ENCODE data around the gene NLRP9.

NLRP9 gene

DNA sequence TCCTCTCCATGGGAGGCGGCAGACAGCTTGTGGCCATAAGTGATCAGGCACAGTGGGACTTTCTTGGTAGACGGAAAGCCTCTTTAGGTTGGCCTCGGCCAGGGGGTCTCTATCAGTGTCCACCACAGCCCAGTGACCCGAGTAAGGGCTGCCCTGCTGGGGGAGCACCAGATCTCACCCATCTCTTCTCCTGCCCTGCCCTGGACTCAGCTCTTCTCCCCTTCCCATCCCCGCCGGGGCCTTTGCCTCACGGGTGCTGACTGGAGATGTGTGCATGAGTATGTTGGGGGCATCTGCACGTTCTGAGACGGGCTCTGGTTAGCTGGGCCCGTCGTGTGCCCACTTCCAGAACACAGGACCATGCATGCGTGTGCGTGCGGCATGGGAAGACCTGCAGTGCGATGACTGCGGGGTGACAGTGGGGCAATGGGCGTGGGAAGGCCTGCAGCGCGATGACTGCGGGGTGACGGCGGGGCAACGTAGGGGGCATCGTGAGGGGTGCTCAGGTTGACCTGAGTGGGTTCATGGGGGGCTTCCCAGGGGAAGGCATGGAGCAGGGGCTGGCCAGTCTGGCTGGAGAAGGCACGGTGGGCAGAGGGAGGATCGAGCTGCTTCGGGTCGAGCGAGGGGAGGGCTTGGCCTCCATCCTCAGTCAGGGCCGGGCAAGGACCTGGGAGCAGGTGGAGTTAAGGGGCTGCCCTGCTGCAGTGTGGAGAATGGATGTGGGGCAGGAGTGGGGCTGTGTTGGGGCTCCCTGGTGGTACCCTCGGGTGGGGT, 47.2 kb downstream of the NLRP9 start:
- H3F3A ChIP-seq (ENCODE audit: insufficient read depth), result no peaks in the 10 kb centered on the region
- H3K27me3 ChIP-seq (ENCODE audit: low read length), result no peaks in the 10 kb centered on the region
- H3K4me2 ChIP-seq (ENCODE audit: low read depth, low read length, poor library complexity, severe bottlenecking), result no peak overlapping the region
- no peaks in the 10 kb centered on the region for H3K36me3 ChIP-seq (ENCODE audit: low read length)
- H3K27ac ChIP-seq (ENCODE audit: low read depth, low read length), result no peak overlapping the region
- H3K9me2 ChIP-seq (replicated peaks; ENCODE audit: insufficient read depth, low read length), result no peaks in the 10 kb centered on the region
- TF ChIP-seq, protein P1, sequence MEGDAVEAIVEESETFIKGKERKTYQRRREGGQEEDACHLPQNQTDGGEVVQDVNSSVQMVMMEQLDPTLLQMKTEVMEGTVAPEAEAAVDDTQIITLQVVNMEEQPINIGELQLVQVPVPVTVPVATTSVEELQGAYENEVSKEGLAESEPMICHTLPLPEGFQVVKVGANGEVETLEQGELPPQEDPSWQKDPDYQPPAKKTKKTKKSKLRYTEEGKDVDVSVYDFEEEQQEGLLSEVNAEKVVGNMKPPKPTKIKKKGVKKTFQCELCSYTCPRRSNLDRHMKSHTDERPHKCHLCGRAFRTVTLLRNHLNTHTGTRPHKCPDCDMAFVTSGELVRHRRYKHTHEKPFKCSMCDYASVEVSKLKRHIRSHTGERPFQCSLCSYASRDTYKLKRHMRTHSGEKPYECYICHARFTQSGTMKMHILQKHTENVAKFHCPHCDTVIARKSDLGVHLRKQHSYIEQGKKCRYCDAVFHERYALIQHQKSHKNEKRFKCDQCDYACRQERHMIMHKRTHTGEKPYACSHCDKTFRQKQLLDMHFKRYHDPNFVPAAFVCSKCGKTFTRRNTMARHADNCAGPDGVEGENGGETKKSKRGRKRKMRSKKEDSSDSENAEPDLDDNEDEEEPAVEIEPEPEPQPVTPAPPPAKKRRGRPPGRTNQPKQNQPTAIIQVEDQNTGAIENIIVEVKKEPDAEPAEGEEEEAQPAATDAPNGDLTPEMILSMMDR (IDR thresholded peaks at IDR 0.05; ENCODE audit: insufficient read depth, low read length, poor library complexity, severe bottlenecking), result no peak
- no peak for TF ChIP-seq EZH2phosphoT487 (conservative IDR thresholded peaks at IDR 0.05; ENCODE audit: low read length)
- no peak overlapping the region for H2AFZ ChIP-seq (ENCODE audit: low read depth, low read length, severe bottlenecking)
- H3K79me2 ChIP-seq (ENCODE audit: insufficient read depth, low read length), result peaks cover 13% of the 10 kb centered on the region; the same call in 1 of the 2 replicates
- H3K4me3 ChIP-seq (ENCODE audit: insufficient read depth, low read length, poor library complexity, severe bottlenecking), result no peak overlapping the region
- no peaks in the 10 kb centered on the region for H3K9me3 ChIP-seq (ENCODE audit: insufficient read depth, low read length)
- no peaks in the 10 kb centered on the region for H4K20me1 ChIP-seq (ENCODE audit: low read depth, low read length)
- no peak overlapping the region for H3K9ac ChIP-seq (ENCODE audit: low read length)

DNA sequence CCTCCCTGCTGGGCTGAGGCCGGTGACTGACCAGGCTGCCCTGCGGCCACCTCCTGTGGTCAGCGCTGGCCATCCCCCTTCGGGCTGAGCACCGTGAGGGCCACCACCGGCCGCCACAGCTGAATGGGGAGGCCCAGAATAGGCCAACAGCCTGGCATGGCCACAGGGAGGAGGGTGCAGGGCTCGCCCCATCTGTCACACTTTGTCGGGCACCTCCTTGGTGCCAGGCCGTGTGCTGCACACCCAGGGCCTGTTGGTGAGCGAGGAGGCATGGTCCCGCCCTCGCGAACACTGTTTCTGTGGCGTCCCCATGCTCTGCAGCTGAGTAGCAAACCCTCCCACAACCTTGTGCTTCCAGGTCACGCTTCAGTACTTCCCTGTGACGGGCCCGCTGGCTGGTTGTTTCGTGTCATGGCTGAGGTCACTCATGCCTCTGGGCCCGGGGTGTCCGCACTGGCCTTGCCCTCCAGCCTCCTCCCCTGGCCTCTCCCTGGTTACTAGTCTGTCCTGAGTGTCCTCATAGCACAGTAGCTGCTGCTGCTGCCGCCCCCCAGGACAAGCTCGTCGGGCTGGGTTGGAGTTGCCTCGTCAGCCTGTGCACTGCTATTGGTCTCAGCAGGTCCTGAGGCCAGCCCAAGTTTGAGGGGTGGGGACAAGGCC, 48.0 kb downstream of the NLRP9 start:
- Histone ChIP-seq H3K9me2 (replicated peaks; ENCODE audit: insufficient read depth, low read length) (no peaks in the 10 kb centered on the region), H3K27me3 (ENCODE audit: low read length) (no peaks in the 10 kb centered on the region), H3F3A (ENCODE audit: insufficient read depth) (no peaks in the 10 kb centered on the region), H3K79me2 (ENCODE audit: insufficient read depth, low read length) (peaks cover 16% of the 10 kb centered on the region; the same call in 1 of the 2 replicates), H3K27ac (ENCODE audit: low read depth, low read length) (no peak overlapping the region), H2AFZ (ENCODE audit: low read depth, low read length, severe bottlenecking) (no peak overlapping the region), H3K4me2 (ENCODE audit: low read depth, low read length, poor library complexity, severe bottlenecking) (no peak overlapping the region), H3K36me3 (ENCODE audit: low read length) (no peaks in the 10 kb centered on the region), H3K4me3 (ENCODE audit: insufficient read depth, low read length, poor library complexity, severe bottlenecking) (no peak overlapping the region), H3K9me3 (ENCODE audit: insufficient read depth, low read length) (no peaks in the 10 kb centered on the region), H4K20me1 (ENCODE audit: low read depth, low read length) (no peaks in the 10 kb centered on the region; the same call in 1 of the 2 replicates), H3K9ac (ENCODE audit: low read length) (no peak overlapping the region)
- no peak for TF ChIP-seq EZH2phosphoT487 (conservative IDR thresholded peaks at IDR 0.05; ENCODE audit: low read length)
- TF ChIP-seq, protein P1 (IDR thresholded peaks at IDR 0.05; ENCODE audit: insufficient read depth, low read length, poor library complexity, severe bottlenecking), result no peak

DNA sequence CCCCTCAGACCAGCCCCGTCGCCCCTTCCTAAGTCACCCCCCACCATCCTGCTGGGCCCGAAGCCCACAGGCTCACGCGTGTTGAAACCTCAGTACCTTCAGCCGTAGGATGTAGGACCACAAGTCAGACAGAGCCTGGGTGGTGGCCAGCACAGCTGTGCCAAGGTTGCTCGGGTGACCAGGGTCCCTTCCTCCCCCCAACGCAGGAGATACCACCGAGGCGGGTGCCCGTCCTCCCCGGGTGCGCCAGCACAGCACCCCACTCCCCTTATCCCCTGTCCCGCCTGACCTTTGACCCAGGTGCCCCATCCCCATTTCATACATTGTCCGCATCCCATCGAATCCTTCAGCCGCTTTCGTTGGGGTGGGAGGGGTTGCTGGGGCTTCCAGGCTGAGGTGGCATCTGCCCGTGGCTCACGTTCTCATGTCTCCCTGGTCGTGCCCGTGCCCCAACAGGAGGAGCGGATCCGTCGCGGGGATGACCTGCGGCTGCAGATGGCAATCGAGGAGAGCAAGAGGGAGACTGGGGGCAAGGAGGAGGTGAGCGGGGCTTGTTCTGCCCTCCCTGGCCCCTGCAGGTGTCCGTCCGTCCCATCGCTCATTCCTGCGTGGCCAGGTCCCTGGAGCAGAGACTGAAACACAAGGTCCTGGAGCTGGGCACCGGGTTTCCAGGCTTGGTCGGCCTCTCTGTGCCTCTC, 48.6 kb downstream of the NLRP9 start:
- no peaks in the 10 kb centered on the region for H3K9me3 ChIP-seq (ENCODE audit: insufficient read depth, low read length)
- H3K27me3 ChIP-seq (ENCODE audit: low read length), result no peaks in the 10 kb centered on the region
- no peak overlapping the region for H3K9ac ChIP-seq (ENCODE audit: low read length)
- H3K4me3 ChIP-seq (ENCODE audit: insufficient read depth, low read length, poor library complexity, severe bottlenecking), result no peak overlapping the region
- no peak overlapping the region for H2AFZ ChIP-seq (ENCODE audit: low read depth, low read length, severe bottlenecking)
- H3F3A ChIP-seq (ENCODE audit: insufficient read depth), result no peaks in the 10 kb centered on the region
- no peaks in the 10 kb centered on the region for H3K9me2 ChIP-seq (replicated peaks; ENCODE audit: insufficient read depth, low read length)
- no peak overlapping the region for H3K27ac ChIP-seq (ENCODE audit: low read depth, low read length)
- H4K20me1 ChIP-seq (ENCODE audit: low read depth, low read length), result no peaks in the 10 kb centered on the region; the same call in 1 of the 2 replicates
- H3K36me3 ChIP-seq (ENCODE audit: low read length), result no peaks in the 10 kb centered on the region
- H3K79me2 ChIP-seq (ENCODE audit: insufficient read depth, low read length), result peaks cover 23% of the 10 kb centered on the region
- H3K4me2 ChIP-seq (ENCODE audit: low read depth, low read length, poor library complexity, severe bottlenecking), result no peak overlapping the region
- TF ChIP-seq EZH2phosphoT487 (conservative IDR thresholded peaks at IDR 0.05; ENCODE audit: low read length), result no peak
- TF ChIP-seq, protein P1 (IDR thresholded peaks at IDR 0.05; ENCODE audit: insufficient read depth, low read length, poor library complexity, severe bottlenecking), result no peak
